IMR-90 (cell line): ENCODE measurements around the gene RIMS3.

Experiments
- BHLHE40 ChIP-seq: fragments of 150-350 bp; IDR thresholded peaks from 2 replicates; pipeline ENCODE4 v1.6.1; 2016; ENCODE audit warnings: mild to moderate bottlenecking, low read depth, low read length
- CEBPB ChIP-seq: IDR thresholded peaks from 2 replicates; pipeline ENCODE4 v1.6.1; 2012; ENCODE audit warnings: low read depth, low read length, improper control_type of control experiment
- CHD1 ChIP-seq: IDR thresholded peaks from 2 replicates; pipeline ENCODE4 v1.6.1; 2012; ENCODE audit warnings: low read depth, low read length, improper control_type of control experiment
- FOS ChIP-seq: fragments of 150-350 bp; IDR thresholded peaks from 2 replicates; pipeline ENCODE4 v1.6.1; 2016; ENCODE audit warnings: low read depth, low read length
- MAFK ChIP-seq: IDR thresholded peaks from 2 replicates; pipeline ENCODE4 v1.6.1; 2012; ENCODE audit warnings: low read depth, low read length, improper control_type of control experiment
- NFE2L2 ChIP-seq: fragments of 150-350 bp; IDR thresholded peaks from 2 replicates; pipeline ENCODE4 v1.6.1; 2016; ENCODE audit warnings: low read depth, mild to moderate bottlenecking, low read length
- POLR2A ChIP-seq: IDR thresholded peaks from 2 replicates; pipeline ENCODE4 v1.6.1; 2012; ENCODE audit warnings: mild to moderate bottlenecking, low read depth, low read length
- RAD21 ChIP-seq: IDR thresholded peaks from 2 replicates; pipeline ENCODE4 v1.6.1; 2012; ENCODE audit warnings: low read length, improper control_type of control experiment
- RFX5 ChIP-seq: IDR thresholded peaks from 2 replicates; pipeline ENCODE4 v1.8.0; 2012; ENCODE audit warnings: low read depth, mild to moderate bottlenecking, low read length, moderate library complexity
- SMC3 ChIP-seq: fragments of 150-350 bp; IDR thresholded peaks from 2 replicates; pipeline ENCODE4 v1.6.1; 2016; ENCODE audit warnings: low read depth, mild to moderate bottlenecking, antibody characterized with exemption, low read length, moderate library complexity
- TF ChIP-seq, protein P1 (sequence below): conservative IDR thresholded peaks from 2 replicates; pipeline ENCODE4 v1.5.1; 2012; ENCODE audit warnings: mild to moderate bottlenecking, low read depth, low read length, improper control_type of control experiment
- TF ChIP-seq, protein P2 (sequence below): fragments of 150-350 bp; IDR thresholded peaks from 2 replicates; pipeline ENCODE4 v1.6.1; 2016; ENCODE audit warnings: low read depth, mild to moderate bottlenecking, low read length, moderate library complexity, borderline replicate concordance

DNA sequence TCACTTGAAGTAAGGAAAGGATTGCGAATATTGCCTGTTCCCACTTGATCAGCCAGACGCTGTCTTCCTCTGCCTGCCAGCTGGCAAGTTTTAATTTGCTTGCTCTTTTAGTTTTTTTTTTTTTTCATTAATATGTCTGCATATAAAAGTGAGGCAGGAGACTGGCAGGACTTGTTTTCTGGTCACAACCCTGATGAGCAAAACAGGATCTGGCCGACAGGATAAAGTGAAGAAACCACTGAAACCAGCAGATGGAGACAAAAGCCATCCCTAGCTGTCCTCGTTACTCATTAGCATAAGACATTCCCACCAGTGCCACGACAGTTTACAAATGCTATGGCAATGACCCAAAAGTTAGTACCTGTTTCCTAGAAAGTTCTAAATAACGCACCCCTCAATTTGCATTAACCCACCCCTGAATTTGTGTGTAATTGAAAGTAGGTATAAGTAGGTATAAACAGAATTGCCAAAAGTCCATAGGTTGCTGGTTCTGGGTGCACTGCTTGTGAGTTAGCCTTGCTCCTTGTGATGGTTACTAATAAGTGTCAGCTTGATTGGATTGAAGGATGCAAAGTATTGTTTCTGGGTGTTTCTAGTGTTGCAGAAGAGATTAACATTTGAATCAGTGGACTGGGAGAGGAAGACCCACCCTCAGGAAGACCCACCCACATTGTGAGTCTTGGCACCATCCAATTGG is 73.2 kb downstream of the RIMS3 start:
- TF ChIP-seq CEBPB (no peak), NFE2L2 (no peak), BHLHE40 (no peak), POLR2A (no peak), MAFK (no peak), RFX5 (no peak), CHD1 (no peak), RAD21 (peak; percentile 37), SMC3 (no peak), FOS (no peak)
- TF ChIP-seq, protein P1, sequence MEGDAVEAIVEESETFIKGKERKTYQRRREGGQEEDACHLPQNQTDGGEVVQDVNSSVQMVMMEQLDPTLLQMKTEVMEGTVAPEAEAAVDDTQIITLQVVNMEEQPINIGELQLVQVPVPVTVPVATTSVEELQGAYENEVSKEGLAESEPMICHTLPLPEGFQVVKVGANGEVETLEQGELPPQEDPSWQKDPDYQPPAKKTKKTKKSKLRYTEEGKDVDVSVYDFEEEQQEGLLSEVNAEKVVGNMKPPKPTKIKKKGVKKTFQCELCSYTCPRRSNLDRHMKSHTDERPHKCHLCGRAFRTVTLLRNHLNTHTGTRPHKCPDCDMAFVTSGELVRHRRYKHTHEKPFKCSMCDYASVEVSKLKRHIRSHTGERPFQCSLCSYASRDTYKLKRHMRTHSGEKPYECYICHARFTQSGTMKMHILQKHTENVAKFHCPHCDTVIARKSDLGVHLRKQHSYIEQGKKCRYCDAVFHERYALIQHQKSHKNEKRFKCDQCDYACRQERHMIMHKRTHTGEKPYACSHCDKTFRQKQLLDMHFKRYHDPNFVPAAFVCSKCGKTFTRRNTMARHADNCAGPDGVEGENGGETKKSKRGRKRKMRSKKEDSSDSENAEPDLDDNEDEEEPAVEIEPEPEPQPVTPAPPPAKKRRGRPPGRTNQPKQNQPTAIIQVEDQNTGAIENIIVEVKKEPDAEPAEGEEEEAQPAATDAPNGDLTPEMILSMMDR, result peak; percentile 40
- TF ChIP-seq, protein P2, sequence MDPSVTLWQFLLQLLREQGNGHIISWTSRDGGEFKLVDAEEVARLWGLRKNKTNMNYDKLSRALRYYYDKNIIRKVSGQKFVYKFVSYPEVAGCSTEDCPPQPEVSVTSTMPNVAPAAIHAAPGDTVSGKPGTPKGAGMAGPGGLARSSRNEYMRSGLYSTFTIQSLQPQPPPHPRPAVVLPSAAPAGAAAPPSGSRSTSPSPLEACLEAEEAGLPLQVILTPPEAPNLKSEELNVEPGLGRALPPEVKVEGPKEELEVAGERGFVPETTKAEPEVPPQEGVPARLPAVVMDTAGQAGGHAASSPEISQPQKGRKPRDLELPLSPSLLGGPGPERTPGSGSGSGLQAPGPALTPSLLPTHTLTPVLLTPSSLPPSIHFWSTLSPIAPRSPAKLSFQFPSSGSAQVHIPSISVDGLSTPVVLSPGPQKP, result no peak
